Hippocampal formation (tissue), 2 donors: ENCODE results near the gene ELOVL3.
A peak's percentile ranks its signal among the peaks of the same experiment; 100 is the strongest.
"Not testable (repeated sequence)": the region's sequence is repeated elsewhere in the genome, so short reads cannot be mapped to it uniquely, and the experiment has no call there.

Source experiments
- DNase-seq, 2 donors: peaks; one replicate each; lab custom pipeline; 2025; lab: John Stamatoyannopoulos, UW

ELOVL3 gene, protein sequence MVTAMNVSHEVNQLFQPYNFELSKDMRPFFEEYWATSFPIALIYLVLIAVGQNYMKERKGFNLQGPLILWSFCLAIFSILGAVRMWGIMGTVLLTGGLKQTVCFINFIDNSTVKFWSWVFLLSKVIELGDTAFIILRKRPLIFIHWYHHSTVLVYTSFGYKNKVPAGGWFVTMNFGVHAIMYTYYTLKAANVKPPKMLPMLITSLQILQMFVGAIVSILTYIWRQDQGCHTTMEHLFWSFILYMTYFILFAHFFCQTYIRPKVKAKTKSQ

DNA sequence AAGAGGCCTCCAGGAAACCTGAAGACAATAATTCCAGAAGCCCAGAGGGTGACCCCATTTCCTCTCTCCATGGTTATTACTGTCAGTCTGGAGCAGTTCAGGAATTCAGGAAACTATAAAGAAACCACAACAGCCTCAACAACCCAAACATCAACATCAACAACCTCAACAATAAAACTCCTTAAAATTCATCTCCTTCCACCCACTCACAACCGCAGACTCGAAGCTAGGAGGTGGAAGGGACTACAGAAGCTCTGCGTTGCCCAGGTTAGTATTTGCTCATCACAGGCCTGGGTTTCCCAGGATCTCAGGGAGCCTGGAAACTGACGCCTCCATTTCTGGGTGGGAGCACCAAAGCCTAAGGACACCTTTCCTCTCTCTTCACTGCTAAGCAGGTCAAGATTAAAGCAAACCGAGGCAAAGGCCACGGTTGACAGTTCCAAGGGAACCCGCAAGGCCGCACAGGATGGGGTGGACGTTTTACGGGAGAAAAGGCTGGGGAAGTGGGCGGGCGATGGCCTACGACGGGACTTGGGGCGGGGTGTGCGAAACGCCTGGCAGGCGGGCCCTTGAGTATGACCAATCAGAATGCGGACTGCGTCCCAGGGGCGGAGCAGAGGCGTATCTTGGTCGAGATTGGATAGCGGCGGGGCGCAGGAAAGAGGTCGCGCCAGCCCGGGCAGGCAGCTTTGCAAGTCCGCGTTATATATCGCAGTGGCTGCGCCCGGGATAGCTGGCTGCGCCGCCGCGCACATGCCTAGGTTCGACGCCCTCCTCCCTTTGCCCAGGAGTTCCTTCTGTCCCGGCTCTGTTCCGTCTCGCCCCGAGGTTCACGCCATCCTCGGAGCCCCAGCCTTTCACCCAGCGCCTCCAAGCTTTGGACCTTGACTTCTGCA lies at the start of gene ELOVL3:
TSS of gene ELOVL3 (plus strand) at position 654 of the 896 bp plus-strand sequence. CDS start 250 bp downstream, outside the sequence.
- DNase-seq, result peak; percentile 85 to 90

GRCh38 chr10:102184606-102185005 lies 41.5 kb upstream of the ELOVL3 start:
- DNase-seq, result no peak

GRCh38 chr10:102185272-102185671 lies 40.8 kb upstream of the ELOVL3 start:
- DNase-seq, result no peak

GRCh38 chr10:102185811-102186527 lies 40.1 kb upstream of the ELOVL3 start:
- DNase-seq, result no peak

- no peak for DNase-seq
Measured at GRCh38 chr10:102188298-102188940, 37.7 kb upstream of the ELOVL3 start.

DNA sequence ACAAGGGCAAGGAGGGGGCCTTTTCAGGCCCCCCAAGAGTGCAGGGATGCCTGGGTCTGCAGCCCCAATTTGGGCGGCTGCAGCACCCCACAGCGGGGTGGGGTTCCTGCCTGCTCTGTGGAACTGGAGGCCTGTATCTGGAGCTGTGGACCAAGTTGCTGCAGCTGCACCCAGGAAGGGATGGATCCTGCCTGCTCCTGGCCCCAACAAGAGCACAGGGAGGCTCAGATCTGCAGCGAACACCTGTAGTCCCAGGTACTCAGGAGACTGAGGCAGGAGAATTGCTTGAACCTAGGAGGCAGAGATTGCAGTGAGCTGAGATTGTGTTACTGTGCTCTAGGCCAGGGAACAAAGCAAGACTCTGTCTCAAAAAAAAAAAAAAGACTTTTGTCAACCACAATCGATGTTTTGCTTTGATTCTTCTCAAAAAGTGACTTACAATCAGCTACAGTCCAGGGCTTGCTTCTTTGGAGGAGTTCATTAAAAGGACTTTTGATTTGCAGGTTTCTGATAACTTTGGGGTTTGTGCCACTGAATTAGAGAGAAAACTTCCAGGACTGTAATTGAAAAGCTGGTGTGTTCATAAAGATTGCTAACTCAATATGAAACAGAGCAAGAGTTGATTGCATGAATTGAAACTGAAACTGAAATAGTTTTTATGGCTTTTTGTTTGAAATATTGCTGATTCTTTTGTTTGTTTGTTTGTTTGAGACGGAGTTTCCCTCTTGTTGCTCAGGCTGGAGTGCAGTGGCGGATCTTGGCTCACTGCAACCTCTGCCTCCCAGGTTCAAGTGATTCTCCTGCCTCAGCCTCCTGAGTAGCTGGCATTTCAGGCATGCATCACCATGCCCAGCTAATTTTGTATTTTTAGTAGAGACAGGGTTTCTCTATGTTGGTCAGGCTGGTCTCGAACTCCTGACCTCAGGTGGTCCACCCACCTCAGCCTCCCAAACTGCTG lies 36.9 kb upstream of the ELOVL3 start:
- not testable (repeated sequence) for DNase-seq

- DNase-seq, result no peak
Measured at GRCh38 chr10:102191956-102192355, 34.1 kb upstream of the ELOVL3 start.

DNA sequence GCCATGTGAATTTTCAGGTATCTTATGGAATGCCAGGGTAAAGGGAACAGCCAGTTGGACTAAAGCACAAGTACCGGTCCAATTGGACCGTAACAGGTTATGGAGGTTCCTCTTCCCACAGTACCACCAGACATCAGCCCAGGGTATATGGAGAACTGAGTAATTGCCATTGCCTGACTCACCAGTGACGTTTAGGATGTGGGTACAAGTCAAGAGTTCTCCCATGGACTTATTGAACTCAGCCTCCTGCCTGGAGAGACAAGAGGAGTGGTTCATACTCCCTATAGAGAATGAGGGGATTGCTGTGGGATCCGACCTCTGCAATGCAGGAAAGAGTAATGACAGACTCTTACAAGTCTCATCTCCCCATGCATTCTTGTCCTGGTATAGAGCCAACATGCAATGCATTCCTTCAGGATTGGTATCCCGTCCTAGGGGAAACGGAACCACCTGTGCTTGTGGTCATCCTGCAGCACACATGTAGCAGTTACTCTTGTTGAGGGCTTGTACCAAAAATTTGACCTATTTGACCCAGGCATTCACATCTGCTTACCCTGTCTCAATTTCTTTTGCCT lies 30.7 kb upstream of the ELOVL3 start:
- DNase-seq, result no peak

DNA sequence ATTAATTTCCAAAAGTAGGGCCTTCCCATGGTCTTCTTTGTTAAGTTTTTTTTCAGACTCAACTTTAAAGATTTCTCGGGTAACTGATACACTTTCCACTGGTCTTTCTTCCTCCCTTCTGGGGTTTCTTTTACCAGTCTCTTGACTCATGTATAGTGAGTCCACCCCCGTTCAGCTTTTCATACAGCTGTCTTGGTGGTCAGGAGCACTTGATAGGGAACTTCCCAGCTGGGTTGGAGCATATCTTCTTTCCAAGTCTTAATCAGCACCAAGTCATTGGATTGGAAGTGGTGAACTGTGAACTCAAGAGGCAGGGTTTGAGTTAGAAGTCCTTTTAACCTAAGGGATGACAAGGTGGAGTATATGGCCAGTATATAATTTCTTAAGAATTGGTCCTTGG lies 29.2 kb upstream of the ELOVL3 start:
- no peak for DNase-seq

DNA sequence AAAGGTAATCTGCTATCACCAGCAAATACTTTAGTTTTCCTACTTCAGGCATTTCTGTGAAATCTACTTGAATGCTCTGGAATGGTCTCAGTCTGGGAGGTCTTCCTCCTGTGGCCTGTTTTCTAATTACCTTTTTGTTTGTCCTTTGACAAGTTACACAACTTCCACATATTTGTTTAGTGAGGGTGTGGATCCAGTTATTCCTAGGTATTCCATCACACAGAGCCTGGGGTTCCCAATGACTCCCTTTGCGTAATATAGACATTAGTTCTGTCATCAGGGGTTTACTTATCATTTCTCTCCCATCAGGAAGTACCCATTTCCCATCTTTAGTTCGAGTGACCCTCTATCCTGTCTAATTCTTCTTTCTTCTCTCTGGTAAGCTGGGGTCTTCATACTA lies 28.1 kb upstream of the ELOVL3 start:
- no peak for DNase-seq

DNA sequence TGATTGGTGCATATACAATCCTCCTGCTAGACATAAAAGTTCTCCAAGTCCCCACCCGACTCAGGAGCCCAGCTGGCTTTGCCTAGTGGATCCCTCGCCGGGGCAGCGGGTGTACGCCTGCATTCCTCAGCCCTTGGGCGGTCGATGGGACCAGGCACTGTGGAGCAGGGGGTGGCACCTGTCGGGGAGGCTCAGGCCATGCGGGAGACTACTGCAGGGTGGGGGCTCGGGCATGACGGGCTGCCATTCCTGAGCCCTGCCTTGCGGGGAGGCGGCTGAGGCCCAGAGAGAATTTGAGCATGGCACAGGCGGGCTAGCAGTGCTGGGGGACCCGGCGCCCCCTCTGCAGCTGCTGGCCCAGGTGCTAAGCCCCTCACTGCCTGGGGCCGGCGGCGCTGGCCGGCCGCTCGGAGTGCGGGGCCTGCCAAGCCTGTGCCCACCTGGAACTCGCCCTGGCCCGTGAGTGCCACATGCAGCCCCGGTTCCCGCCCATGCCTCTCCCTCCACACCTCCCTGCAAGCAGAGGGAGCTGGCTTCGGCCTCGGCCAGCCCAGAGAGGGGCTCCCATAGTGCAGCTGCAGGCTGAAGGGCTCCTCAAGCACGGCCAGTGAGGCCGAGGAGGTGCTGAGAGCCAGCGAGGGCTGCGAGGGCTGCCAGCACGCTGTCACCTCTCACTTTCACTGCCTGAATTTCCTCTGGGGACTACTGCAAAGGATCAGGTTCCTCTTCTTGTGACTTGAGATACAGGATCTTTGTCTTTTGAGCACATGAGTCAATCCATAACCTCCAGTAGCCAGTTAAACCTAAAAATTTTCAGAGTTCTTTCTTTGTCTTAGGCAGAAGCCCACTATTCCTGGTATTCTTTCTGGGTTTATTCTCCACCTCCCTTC lies 25.1 kb upstream of the ELOVL3 start:
- DNase-seq, result no peak

DNA sequence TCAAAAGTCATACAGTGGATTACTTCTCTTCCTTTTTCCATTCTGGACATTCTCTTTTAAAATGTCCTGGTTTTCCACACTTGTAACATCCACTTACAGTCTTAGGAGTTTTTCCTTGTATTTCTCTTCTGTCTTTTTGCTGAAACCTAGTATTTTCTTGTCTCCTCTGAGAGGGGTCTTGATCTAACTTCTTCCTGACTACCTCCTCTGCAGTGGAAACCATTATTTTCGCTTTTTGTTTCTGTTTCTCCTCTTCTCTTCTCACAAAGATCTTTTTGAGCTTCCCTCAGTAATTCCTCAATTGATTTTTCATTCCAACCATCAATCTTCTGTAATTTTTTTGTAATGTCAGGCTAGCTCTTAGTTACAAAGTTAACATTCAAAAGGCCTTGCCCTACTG lies 23.7 kb upstream of the ELOVL3 start:
- DNase-seq, result no peak

- no peak for DNase-seq
Measured at GRCh38 chr10:102208311-102209035, 17.6 kb upstream of the ELOVL3 start.

DNA sequence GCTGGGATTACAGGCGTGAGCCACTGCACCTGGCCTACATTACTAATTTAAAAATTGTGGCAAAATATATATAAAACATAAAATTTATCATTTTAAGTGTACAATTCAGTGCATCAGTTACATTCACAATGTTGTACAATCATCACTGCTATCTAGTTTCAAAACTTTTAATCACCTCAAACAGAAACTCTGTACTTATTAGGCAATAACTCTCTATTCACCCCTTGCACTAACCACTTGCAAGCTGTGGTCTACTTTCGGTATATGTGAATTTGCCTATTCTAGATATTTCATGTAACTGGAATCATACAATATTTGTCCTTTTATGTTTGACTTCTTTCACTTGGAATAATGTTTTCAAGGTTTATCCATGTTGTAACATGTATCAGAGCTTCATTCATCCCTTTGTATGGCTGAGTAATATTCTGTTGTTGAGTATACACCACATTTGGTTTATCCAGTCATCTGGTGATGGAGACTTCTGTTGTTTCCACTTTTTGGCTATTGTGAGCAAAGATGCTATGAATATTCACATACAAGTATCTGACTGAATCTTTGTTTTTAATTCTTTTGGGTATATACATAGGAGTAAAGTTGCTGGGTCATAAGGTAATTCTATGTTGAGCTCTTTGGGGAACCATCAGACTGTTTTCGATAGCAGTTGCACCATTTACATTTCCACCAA lies 14.3 kb upstream of the ELOVL3 start:
- no peak for DNase-seq

- not testable (repeated sequence) for DNase-seq
Measured at GRCh38 chr10:102213599-102213998, 12.5 kb upstream of the ELOVL3 start.

DNA sequence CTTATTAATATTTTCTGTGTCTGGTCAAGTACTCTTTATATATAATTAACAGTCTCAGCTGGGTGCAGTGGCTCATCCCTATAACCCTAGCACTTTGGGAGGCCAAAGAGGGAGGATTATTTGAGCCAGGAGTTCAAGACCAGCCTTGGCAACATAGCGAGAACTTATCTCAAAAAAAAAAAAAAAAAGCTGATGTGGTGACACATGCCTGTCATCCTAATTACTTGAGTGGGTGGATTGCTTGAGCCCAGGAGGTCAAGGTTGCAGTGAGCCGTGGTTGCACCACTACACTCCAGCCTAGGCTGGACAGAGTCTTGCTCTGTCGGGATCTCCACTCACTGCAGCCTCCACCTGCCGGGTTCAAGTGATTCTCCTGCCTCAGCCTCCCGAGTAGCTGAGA lies 6.7 kb upstream of the ELOVL3 start:
- no peak for DNase-seq

GRCh38 chr10:102220612-102221011 lies 5.5 kb upstream of the ELOVL3 start:
- DNase-seq, result no peak

GRCh38 chr10:102222797-102223196 lies 3.3 kb upstream of the ELOVL3 start:
- DNase-seq, result no peak
